WTC11 (cell line): Measurements from ENCODE around the gene PSMD12. TPM values are rescaled to one million over a fixed set of nuclear protein-coding genes. Genes with fewer than 3 reads are reported as not detected.

Experiments
- ATAC-seq: fragments of 200-7000 bp; cut with Tn5 transposase; 2 replicates; pipeline ENCODE4 v1.10.0; 2021; ENCODE audit warnings: mild to moderate bottlenecking, moderate library complexity
- CTCF ChIA-PET: fragments of 300-600 bp; sonication (Branson Sonifier 250); formaldehyde crosslinking; loops from one replicate; lab custom pipeline; 2021; ENCODE audit warnings: antibody characterized with exemption; lab: Charles Lee
- POLR2A ChIA-PET: fragments of 350-600 bp; sonication (Branson Sonifier 250); formaldehyde crosslinking; loops from one replicate; lab custom pipeline; 2021; ENCODE audit warnings: antibody characterized with exemption; lab: Charles Lee
- DNase-seq: peaks from one replicate; pipeline ENCODE4 v3.0.0; 2021; ENCODE audit warnings: low spot score
- H3K27ac Mint-ChIP-seq: 2 replicates; pipeline ENCODE4 v1.8.0; 2021; ENCODE audit warnings: mixed read lengths
- H3K27me3 Mint-ChIP-seq: 2 replicates; pipeline ENCODE4 v1.8.0; 2021; ENCODE audit warnings: low read depth, mild to moderate bottlenecking, moderate library complexity, mixed read lengths
- H3K36me3 Mint-ChIP-seq: 2 replicates; pipeline ENCODE4 v1.8.0; 2021; ENCODE audit warnings: mixed read lengths
- H3K4me1 Mint-ChIP-seq: 2 replicates; pipeline ENCODE4 v1.8.0; 2022; ENCODE audit warnings: mixed read lengths
- H3K4me3 Mint-ChIP-seq: 2 replicates; pipeline ENCODE4 v1.8.0; 2021; ENCODE audit warnings: mild to moderate bottlenecking, moderate library complexity, mixed read lengths
- H3K9me3 Mint-ChIP-seq: 2 replicates; pipeline ENCODE4 v1.8.0; 2021; ENCODE audit warnings: mixed read lengths
- ATF2 ChIP-seq: sonication (generic); formaldehyde crosslinking; IDR thresholded peaks from 2 replicates; pipeline ENCODE4 v1.8.1; 2022; ENCODE audit warnings: low read depth, missing genetic modification reagents, borderline replicate concordance
- ESRRA ChIP-seq: sonication (generic); formaldehyde crosslinking; IDR thresholded peaks from 2 replicates; pipeline ENCODE4 v1.8.1; 2022; ENCODE audit warnings: mild to moderate bottlenecking, missing genetic modification reagents, borderline replicate concordance
- GRHL2 ChIP-seq: fragments of 250-450 bp; sonication (Bioruptor Pico); IDR thresholded peaks from 2 replicates; pipeline ENCODE4 v1.8.0; 2022; ENCODE audit warnings: mild to moderate bottlenecking, moderate library complexity; ENCODE audit not compliant: insufficient replicate concordance, severe bottlenecking
- HMGA2 ChIP-seq: fragments of 250-450 bp; sonication (Bioruptor Pico); IDR thresholded peaks from 2 replicates; pipeline ENCODE4 v1.4.0; 2021; ENCODE audit warnings: mild to moderate bottlenecking, moderate library complexity
- KAT7 ChIP-seq: sonication (generic); formaldehyde crosslinking; IDR thresholded peaks from 2 replicates; pipeline ENCODE4 v1.8.1; 2023; ENCODE audit warnings: missing genetic modification reagents, mild to moderate bottlenecking, borderline replicate concordance
- MLX ChIP-seq: sonication (generic); formaldehyde crosslinking; IDR thresholded peaks from 2 replicates; pipeline ENCODE4 v1.8.1; 2023; ENCODE audit warnings: mild to moderate bottlenecking, missing genetic modification reagents, moderate library complexity
- NFE2L1 ChIP-seq: sonication (generic); formaldehyde crosslinking; IDR thresholded peaks from 2 replicates; pipeline ENCODE4 v1.8.1; 2023; ENCODE audit warnings: missing genetic modification reagents
- NR3C1 ChIP-seq: sonication (generic); formaldehyde crosslinking; conservative IDR thresholded peaks from 2 replicates; pipeline ENCODE4 v1.8.1; 2023; ENCODE audit warnings: low read depth, mild to moderate bottlenecking, missing genetic modification reagents
- SOX15 ChIP-seq: fragments of 250-450 bp; sonication (Bioruptor Pico); IDR thresholded peaks from 2 replicates; pipeline ENCODE4 v1.9.0; 2021; ENCODE audit warnings: mild to moderate bottlenecking
- ZNF121 ChIP-seq: sonication (generic); formaldehyde crosslinking; IDR thresholded peaks from 2 replicates; pipeline ENCODE4 v1.8.0; 2023; ENCODE audit warnings: missing genetic modification reagents
- ZNF219 ChIP-seq: sonication (generic); formaldehyde crosslinking; IDR thresholded peaks from 2 replicates; pipeline ENCODE4 v1.8.0; 2023; ENCODE audit warnings: missing genetic modification reagents, mild to moderate bottlenecking, borderline replicate concordance
- ZNF263 ChIP-seq: sonication (generic); formaldehyde crosslinking; IDR thresholded peaks from 2 replicates; pipeline ENCODE4 v1.8.1; 2022; ENCODE audit warnings: low read depth, mild to moderate bottlenecking, moderate library complexity, missing genetic modification reagents
- ZNF423 ChIP-seq: fragments of 250-450 bp; sonication (Bioruptor Pico); IDR thresholded peaks from 2 replicates; pipeline ENCODE4 v2.1.2; 2022; ENCODE audit warnings: mild to moderate bottlenecking, moderate library complexity
- ZNF512 ChIP-seq: sonication (generic); formaldehyde crosslinking; IDR thresholded peaks from 2 replicates; pipeline ENCODE4 v1.8.1; 2022; ENCODE audit warnings: missing genetic modification reagents, borderline replicate concordance
- ZNF671 ChIP-seq: fragments of 250-450 bp; sonication (Bioruptor Pico); IDR thresholded peaks from 2 replicates; pipeline ENCODE4 v1.8.0; 2021; ENCODE audit warnings: mild to moderate bottlenecking
- total RNA-seq: library from RNA; stranded (reverse); gene quantifications from 3 replicates; pipeline ENCODE4 v1.2.3, GENCODE V29; 2021
- TF ChIP-seq, protein P1 (sequence below): sonication (generic); formaldehyde crosslinking; IDR thresholded peaks from 2 replicates; pipeline ENCODE4 v1.8.1; 2022; ENCODE audit warnings: low read depth, mild to moderate bottlenecking, moderate library complexity, missing genetic modification reagents, borderline replicate concordance
- TF ChIP-seq, protein P2 (sequence below): sonication (generic); formaldehyde crosslinking; IDR thresholded peaks from 2 replicates; pipeline ENCODE4 v1.8.0; 2022; ENCODE audit warnings: mild to moderate bottlenecking, missing genetic modification reagents
- TF ChIP-seq, protein P3 (sequence below): fragments of 250-450 bp; sonication (Bioruptor Pico); IDR thresholded peaks from 2 replicates; pipeline ENCODE4 v1.9.0; 2021; ENCODE audit warnings: mild to moderate bottlenecking, borderline replicate concordance

The PSMD12 gene
- total RNA-seq, 1 experiment from 2014 or later: 66.9 TPM

DNA sequence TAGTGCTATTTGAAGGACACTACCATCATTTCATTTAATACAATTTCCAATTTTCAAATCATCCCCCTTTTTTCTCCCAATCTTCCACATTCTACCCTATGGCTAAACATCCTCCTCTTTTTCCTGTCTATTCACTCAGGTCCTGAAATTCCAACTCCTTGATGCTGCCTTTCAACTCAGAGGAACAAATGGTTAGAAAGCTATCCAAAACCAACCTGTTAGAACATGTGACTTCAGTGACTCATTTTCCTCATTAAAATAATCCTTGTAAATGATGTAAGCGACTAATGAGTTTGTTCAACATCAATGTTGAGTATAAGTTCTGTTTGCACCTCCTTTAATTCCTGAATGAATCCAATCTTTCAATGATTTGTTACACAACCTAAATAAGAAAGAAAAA lies 5.5 kb downstream of the PSMD12 start (continued):
- TF ChIP-seq ZNF512 (CRISPR knock-in tag) (no peak), ESRRA (CRISPR knock-in tag) (no peak), NR3C1 (CRISPR knock-in tag) (no peak), ZNF423 (CRISPR knock-in tag) (no peak), MLX (no peak)

DNA sequence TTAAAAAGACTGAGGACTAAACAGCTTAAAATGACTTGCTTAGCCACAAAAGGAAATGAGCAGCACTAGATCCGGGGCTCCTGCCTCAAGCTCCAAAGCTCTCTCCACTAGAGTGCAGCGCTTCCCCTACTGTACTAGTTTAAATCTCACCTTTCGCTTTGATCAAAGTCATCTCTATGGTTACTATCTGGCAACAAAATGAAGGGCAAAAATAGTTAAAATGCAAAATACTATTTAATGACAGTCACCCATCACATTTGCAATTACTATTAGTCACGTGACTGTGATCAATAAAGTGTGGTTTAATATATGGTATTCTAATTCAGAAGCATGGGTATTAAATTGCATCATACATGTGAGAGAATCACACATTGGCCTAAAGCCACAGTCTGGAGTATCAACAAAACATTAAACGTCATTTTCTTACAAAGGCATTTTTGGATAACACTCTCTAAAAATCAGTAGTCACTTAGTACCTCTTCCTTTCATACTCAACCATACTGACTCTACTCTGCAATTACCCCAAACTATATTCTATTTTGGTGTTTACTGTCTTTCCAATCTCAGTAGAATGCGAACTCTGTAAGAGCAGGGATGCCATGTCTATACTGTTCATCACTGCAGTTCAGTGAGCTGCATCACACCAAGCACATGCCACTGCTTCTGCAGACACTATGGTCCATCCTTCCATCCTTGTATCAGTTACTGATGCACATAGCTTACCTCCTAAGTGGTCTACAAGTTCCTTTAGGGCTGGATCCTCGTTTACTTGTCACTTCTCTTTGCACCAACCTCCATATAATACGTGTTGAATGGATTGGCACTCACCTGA lies 6.2 kb downstream of the PSMD12 start:
- H3K27ac Mint-ChIP-seq: peak overlapping the region; percentile 9; the same call in 1 of the 2 replicates
- ChIA-PET POLR2A (interaction anchor here (0.6 kb wide), 1 partner anchor 82 kb away, joined by 4 read pairs; no protein-coding TSS in a partner anchor), CTCF (interaction anchor here (0.6 to 1.7 kb wide), 8 partner anchors 9 to 441 kb away, joined by 3 to 6 read pairs (median 3); no protein-coding TSS in a partner anchor)
- TF ChIP-seq, protein P1, sequence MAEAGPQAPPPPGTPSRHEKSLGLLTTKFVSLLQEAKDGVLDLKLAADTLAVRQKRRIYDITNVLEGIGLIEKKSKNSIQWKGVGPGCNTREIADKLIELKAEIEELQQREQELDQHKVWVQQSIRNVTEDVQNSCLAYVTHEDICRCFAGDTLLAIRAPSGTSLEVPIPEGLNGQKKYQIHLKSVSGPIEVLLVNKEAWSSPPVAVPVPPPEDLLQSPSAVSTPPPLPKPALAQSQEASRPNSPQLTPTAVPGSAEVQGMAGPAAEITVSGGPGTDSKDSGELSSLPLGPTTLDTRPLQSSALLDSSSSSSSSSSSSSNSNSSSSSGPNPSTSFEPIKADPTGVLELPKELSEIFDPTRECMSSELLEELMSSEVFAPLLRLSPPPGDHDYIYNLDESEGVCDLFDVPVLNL (CRISPR knock-in tag): no peak
- TF ChIP-seq HMGA2 (CRISPR knock-in tag): no peak
- H3K36me3 Mint-ChIP-seq: peaks cover 40% of the 10 kb centered on the region
- DNase-seq (no peak), ATAC-seq (peak; percentile 78)
- no peaks in the 10 kb centered on the region for H3K9me3 Mint-ChIP-seq
- no peak overlapping the region for H3K4me3 Mint-ChIP-seq
- no peaks in the 10 kb centered on the region for H3K27me3 Mint-ChIP-seq
- peaks cover 22% of the 10 kb centered on the region for H3K4me1 Mint-ChIP-seq

DNA sequence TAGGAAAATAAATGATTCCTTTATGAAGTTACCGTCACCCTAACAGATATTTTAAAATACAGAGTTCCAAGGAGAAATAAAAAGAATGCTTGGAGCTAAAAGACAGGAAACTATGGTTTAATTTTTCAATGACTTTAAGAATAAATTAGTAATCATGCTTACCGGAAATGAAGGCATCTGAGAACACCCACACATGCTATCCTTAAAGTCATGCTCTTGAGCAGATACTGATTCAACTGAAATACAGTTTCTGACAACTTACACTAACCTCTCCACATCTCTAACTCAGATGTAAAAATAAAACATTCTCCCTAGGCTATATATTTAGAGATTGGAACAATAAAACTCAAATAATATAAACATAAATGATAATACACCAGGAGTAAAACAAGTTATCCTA lies 7.8 kb downstream of the PSMD12 start:
- H3K27me3 Mint-ChIP-seq: no peaks in the 10 kb centered on the region
- no peak for ATAC-seq
- POLR2A ChIA-PET: no interaction called here
- no peaks in the 10 kb centered on the region for H3K9me3 Mint-ChIP-seq
- H3K27ac Mint-ChIP-seq: 0 out of 2 replicates have a peak overlapping the region, but pooled peaks have one; percentile 10
- H3K36me3 Mint-ChIP-seq: peaks cover 44% of the 10 kb centered on the region
- peaks cover 28% of the 10 kb centered on the region for H3K4me1 Mint-ChIP-seq
- no peak overlapping the region for H3K4me3 Mint-ChIP-seq
- CTCF ChIA-PET: interaction anchor here (0.7 kb wide), 1 partner anchor 92 kb away, joined by 5 read pairs; no protein-coding TSS in a partner anchor
- DNase-seq: no peak
- TF ChIP-seq NFE2L1: no peak
- TF ChIP-seq NR3C1 (CRISPR knock-in tag): no peak
- TF ChIP-seq ZNF121 (CRISPR knock-in tag): no peak
- TF ChIP-seq, protein P2, sequence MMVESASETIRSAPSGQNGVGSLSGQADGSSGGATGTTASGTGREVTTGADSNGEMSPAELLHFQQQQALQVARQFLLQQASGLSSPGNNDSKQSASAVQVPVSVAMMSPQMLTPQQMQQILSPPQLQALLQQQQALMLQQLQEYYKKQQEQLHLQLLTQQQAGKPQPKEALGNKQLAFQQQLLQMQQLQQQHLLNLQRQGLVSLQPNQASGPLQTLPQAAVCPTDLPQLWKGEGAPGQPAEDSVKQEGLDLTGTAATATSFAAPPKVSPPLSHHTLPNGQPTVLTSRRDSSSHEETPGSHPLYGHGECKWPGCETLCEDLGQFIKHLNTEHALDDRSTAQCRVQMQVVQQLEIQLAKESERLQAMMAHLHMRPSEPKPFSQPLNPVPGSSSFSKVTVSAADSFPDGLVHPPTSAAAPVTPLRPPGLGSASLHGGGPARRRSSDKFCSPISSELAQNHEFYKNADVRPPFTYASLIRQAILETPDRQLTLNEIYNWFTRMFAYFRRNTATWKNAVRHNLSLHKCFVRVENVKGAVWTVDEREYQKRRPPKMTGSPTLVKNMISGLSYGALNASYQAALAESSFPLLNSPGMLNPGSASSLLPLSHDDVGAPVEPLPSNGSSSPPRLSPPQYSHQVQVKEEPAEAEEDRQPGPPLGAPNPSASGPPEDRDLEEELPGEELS (CRISPR knock-in tag): no peak
- TF ChIP-seq GRHL2 (CRISPR knock-in tag): no peak
- no peak for TF ChIP-seq KAT7 (CRISPR knock-in tag)
- no peak for TF ChIP-seq ZNF671 (CRISPR knock-in tag)
- no peak for TF ChIP-seq ZNF219 (CRISPR knock-in tag)
- TF ChIP-seq ZNF263 (CRISPR knock-in tag): no peak
- TF ChIP-seq SOX15 (CRISPR knock-in tag): no peak
- TF ChIP-seq ATF2 (CRISPR knock-in tag): no peak
- TF ChIP-seq, protein P3, sequence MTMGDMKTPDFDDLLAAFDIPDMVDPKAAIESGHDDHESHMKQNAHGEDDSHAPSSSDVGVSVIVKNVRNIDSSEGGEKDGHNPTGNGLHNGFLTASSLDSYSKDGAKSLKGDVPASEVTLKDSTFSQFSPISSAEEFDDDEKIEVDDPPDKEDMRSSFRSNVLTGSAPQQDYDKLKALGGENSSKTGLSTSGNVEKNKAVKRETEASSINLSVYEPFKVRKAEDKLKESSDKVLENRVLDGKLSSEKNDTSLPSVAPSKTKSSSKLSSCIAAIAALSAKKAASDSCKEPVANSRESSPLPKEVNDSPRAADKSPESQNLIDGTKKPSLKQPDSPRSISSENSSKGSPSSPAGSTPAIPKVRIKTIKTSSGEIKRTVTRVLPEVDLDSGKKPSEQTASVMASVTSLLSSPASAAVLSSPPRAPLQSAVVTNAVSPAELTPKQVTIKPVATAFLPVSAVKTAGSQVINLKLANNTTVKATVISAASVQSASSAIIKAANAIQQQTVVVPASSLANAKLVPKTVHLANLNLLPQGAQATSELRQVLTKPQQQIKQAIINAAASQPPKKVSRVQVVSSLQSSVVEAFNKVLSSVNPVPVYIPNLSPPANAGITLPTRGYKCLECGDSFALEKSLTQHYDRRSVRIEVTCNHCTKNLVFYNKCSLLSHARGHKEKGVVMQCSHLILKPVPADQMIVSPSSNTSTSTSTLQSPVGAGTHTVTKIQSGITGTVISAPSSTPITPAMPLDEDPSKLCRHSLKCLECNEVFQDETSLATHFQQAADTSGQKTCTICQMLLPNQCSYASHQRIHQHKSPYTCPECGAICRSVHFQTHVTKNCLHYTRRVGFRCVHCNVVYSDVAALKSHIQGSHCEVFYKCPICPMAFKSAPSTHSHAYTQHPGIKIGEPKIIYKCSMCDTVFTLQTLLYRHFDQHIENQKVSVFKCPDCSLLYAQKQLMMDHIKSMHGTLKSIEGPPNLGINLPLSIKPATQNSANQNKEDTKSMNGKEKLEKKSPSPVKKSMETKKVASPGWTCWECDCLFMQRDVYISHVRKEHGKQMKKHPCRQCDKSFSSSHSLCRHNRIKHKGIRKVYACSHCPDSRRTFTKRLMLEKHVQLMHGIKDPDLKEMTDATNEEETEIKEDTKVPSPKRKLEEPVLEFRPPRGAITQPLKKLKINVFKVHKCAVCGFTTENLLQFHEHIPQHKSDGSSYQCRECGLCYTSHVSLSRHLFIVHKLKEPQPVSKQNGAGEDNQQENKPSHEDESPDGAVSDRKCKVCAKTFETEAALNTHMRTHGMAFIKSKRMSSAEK (CRISPR knock-in tag): no peak
- no peak for TF ChIP-seq ZNF423 (CRISPR knock-in tag)
